H1 (cell line): Measurements from ENCODE around the gene METTL8. TPM values are rescaled to one million over a fixed set of nuclear protein-coding genes. Genes with fewer than 3 reads are reported as not detected.

Experiments used
- CBX5 ChIP-seq: fragments of 300-800, 300-1000 bp; sonication (generic); IDR thresholded peaks from 2 replicates; pipeline ENCODE4 v1.7.1; 2016; ENCODE audit warnings: antibody characterized with exemption, low read length, low read depth
- EGR1 ChIP-seq: IDR thresholded peaks from 2 replicates; pipeline ENCODE4 v1.6.1; 2011; ENCODE audit warnings: low read depth, low read length, borderline replicate concordance
- NRF1 ChIP-seq: IDR thresholded peaks from 2 replicates; pipeline ENCODE4 v1.6.1; 2011; ENCODE audit warnings: mild to moderate bottlenecking, low read depth, low read length, improper control_type of control experiment
- SP1 ChIP-seq: IDR thresholded peaks from 2 replicates; pipeline ENCODE4 v1.6.1; 2011; ENCODE audit warnings: low read depth, low read length
- polyA plus RNA-seq, 7 experiments: library from polyadenylated mRNA; depleted of rRNA in 3 of 7; stranded (reverse) in 5 of 7; unstranded in 2 of 7; fragments of >200 nt in 5 of 7; fragments of 200-250 nt in 2 of 7; gene quantifications; 1 replicate in 5 of 7; 2 replicates in 1 of 7; 4 replicates in 1 of 7; pipeline versions ENCODE4 v1.2.1 to v1.2.3, GENCODE V29; 2011 to 2013; ENCODE audit warnings: missing spikeins in 2 of 7, mixed read lengths in 2 of 7
- total RNA-seq: library from RNA; stranded (reverse); fragmentation: NEBNext Ultra II Directional; extraction: Animal tissue kit (Norgen Biotek cat#: 25700); gene quantifications from 2 replicates; pipeline ENCODE4 v1.2.1, GENCODE V29; 2021
- TF ChIP-seq, protein P1 (sequence below), 3 experiments: IDR thresholded peaks; 1 replicate in 2 of 3; 2 replicates in 1 of 3; pipeline versions ENCODE4 v1.5.1 to v1.6.1; 2011; ENCODE audit warnings: low read length in 3 of 3, mild to moderate bottlenecking in 3 of 3, inconsistent platforms in 2 of 3, low read depth in 1 of 3, moderate library complexity in 1 of 3; ENCODE audit not compliant: insufficient read depth in 1 of 3; ENCODE audit errors: control extremely low read depth in 1 of 3
- TF ChIP-seq, protein P2 (sequence below): IDR thresholded peaks from 2 replicates; pipeline ENCODE4 v1.6.1; 2012; ENCODE audit warnings: low read length, inconsistent platforms

The METTL8 gene
- total and polyA plus RNA-seq, 2 of the 8 experiments (the other 6 are each of a cell fraction or from before 2014, with no cell fraction given) = 17.6 to 79.7 TPM

DNA sequence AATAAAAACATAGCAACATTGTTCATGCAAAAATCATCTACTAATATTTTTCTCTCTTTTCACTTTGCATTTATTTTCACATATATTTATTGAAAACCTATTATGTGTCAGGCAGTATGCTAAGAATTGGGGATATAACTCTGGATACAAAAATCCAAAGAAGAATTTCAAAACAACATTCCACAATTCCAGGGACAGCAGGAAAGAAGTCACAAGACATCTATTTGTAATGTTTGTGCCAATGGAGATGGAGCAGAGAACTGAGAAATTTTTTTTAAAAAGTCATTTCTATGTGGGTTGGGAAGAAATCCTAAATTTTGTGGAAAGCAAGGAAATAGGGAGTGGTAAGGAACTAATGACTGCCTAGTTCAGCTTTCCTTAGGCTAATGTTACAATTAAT is 144.5 kb downstream of the METTL8 start (continued):
- TF ChIP-seq, protein P1, sequence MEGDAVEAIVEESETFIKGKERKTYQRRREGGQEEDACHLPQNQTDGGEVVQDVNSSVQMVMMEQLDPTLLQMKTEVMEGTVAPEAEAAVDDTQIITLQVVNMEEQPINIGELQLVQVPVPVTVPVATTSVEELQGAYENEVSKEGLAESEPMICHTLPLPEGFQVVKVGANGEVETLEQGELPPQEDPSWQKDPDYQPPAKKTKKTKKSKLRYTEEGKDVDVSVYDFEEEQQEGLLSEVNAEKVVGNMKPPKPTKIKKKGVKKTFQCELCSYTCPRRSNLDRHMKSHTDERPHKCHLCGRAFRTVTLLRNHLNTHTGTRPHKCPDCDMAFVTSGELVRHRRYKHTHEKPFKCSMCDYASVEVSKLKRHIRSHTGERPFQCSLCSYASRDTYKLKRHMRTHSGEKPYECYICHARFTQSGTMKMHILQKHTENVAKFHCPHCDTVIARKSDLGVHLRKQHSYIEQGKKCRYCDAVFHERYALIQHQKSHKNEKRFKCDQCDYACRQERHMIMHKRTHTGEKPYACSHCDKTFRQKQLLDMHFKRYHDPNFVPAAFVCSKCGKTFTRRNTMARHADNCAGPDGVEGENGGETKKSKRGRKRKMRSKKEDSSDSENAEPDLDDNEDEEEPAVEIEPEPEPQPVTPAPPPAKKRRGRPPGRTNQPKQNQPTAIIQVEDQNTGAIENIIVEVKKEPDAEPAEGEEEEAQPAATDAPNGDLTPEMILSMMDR (IDR thresholded peaks at IDR 0.05; ENCODE audit: control extremely low read depth in 1 of 3, insufficient read depth in 1 of 3, low read depth in 1 of 3, low read length in 3 of 3) = no peak
- TF ChIP-seq CBX5 (no peak), NRF1 (no peak), EGR1 (no peak), SP1 (no peak)
- TF ChIP-seq, protein P2, sequence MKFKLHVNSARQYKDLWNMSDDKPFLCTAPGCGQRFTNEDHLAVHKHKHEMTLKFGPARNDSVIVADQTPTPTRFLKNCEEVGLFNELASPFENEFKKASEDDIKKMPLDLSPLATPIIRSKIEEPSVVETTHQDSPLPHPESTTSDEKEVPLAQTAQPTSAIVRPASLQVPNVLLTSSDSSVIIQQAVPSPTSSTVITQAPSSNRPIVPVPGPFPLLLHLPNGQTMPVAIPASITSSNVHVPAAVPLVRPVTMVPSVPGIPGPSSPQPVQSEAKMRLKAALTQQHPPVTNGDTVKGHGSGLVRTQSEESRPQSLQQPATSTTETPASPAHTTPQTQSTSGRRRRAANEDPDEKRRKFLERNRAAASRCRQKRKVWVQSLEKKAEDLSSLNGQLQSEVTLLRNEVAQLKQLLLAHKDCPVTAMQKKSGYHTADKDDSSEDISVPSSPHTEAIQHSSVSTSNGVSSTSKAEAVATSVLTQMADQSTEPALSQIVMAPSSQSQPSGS = no peak
